Breast epithelium (tissue), 4 donors: ENCODE measurements around the gene HMCN1. TPM values are rescaled to one million over a fixed set of nuclear protein-coding genes. Genes with fewer than 3 reads are reported as not detected.
"Not testable (repeated sequence)": the region's sequence is repeated elsewhere in the genome, so short reads cannot be mapped to it uniquely, and the experiment has no call there.

ENCODE experiments used
- DNase-seq, 2 donors: peaks; one replicate each; pipeline ENCODE4 v3.0.0-alpha.2; 2019; ENCODE audit warnings: low spot score in 2 of 2
- H3K27ac ChIP-seq, 2 donors: fragments of 200-600 bp; sonication (generic) in 1 of 2; one replicate each; pipeline ENCODE4 v1.5.1; 2016 to 2019; ENCODE audit warnings: mild to moderate bottlenecking in 1 of 2
- H3K27me3 ChIP-seq, 2 donors: fragments of 200-600 bp; sonication (generic) in 1 of 2; one replicate each; pipeline versions ENCODE4 v1.5.1 to v1.6.0; 2017 to 2019; ENCODE audit warnings: control low read depth in 1 of 2, mild to moderate bottlenecking in 1 of 2
- H3K36me3 ChIP-seq: fragments of 200-600 bp; one replicate; pipeline ENCODE4 v1.5.1; 2019
- H3K4me1 ChIP-seq, 2 donors: fragments of 200-600 bp; sonication (generic); one replicate each; pipeline ENCODE4 v1.5.1; 2016 to 2019; ENCODE audit warnings: control low read depth in 1 of 2
- H3K4me3 ChIP-seq, 3 donors: fragments of 200-600 bp; sonication (generic); 1 replicate in 2 of 3; 2 replicates in 1 of 3; pipeline ENCODE4 v1.5.1; 2016 to 2019; ENCODE audit warnings: mild to moderate bottlenecking in 3 of 3, moderate library complexity in 2 of 3
- H3K9me3 ChIP-seq, 2 donors: fragments of 200-600 bp; sonication (generic) in 1 of 2; one replicate each; pipeline ENCODE4 v1.5.1; 2016 to 2019; ENCODE audit warnings: control low read depth in 1 of 2
- CTCF ChIP-seq, 3 donors: fragments of 450-650 bp; IDR thresholded peaks; one replicate each; pipeline ENCODE4 v1.5.1; 2016 to 2017; ENCODE audit warnings: antibody characterized with exemption in 3 of 3, mild to moderate bottlenecking in 3 of 3, moderate library complexity in 3 of 3
- POLR2A ChIP-seq: fragments of 450-650 bp; IDR thresholded peaks from one replicate; pipeline ENCODE4 v1.6.1; 2016; ENCODE audit warnings: antibody characterized with exemption, mild to moderate bottlenecking, moderate library complexity
- POLR2AphosphoS5 ChIP-seq, 3 donors: sonication (generic); formaldehyde crosslinking; IDR thresholded peaks; one replicate each; pipeline ENCODE4 v1.6.1; 2017; ENCODE audit warnings: antibody characterized with exemption in 3 of 3
- intact Hi-C: fragments of 100-400 bp; cut with DNase I; formaldehyde crosslinking; loops from one replicate; pipeline ENCODE4 v1.15.1; 2023; ENCODE audit warnings: low total_unique reads
- total RNA-seq, 3 donors: library from RNA; depleted of rRNA; stranded (reverse); fragments of >200 nt; gene quantifications; one replicate each; pipeline ENCODE4 v1.1.0, GENCODE V29; 2016

HMCN1 gene
- total RNA-seq, 3 donors from 2014 or later, result 7.8 to 18.4 (median 11.9) TPM

GRCh38 chr1:186152227-186152619 is 418.0 kb downstream of the HMCN1 start:
- Histone ChIP-seq H3K36me3 (no peaks in the 10 kb centered on the region), H3K4me3 (no peak overlapping the region), H3K9me3 (no peaks in the 10 kb centered on the region), H3K27me3 (no peaks in the 10 kb centered on the region), H3K4me1 (no peaks in the 10 kb centered on the region), H3K27ac (peak overlapping the region in 1 of 2 donors; percentile 8)
- DNase-seq, result no peak
- intact Hi-C loops, result no loop called here
- TF ChIP-seq CTCF (IDR thresholded peaks at IDR 0.05) (no peak), POLR2AphosphoS5 (IDR thresholded peaks at IDR 0.05) (no peak), POLR2A (no peak)

- Histone ChIP-seq H3K27me3 (no peaks in the 10 kb centered on the region), H3K27ac (peak overlapping the region in 1 of 2 donors; percentile 8)
Measured at GRCh38 chr1:186152620-186153239, 418.5 kb downstream of the HMCN1 start.

GRCh38 chr1:186154651-186155050 is 420.5 kb downstream of the HMCN1 start:
- Histone ChIP-seq H3K4me1 (no peaks in the 10 kb centered on the region), H3K27ac (no peak overlapping the region), H3K36me3 (no peaks in the 10 kb centered on the region), H3K27me3 (no peaks in the 10 kb centered on the region), H3K9me3 (no peaks in the 10 kb centered on the region), H3K4me3 (no peak overlapping the region)
- TF ChIP-seq CTCF (IDR thresholded peaks at IDR 0.05) (no peak), POLR2A (no peak), POLR2AphosphoS5 (IDR thresholded peaks at IDR 0.05) (no peak)
- no peak for DNase-seq
- intact Hi-C loops, result no loop called here

More at GRCh38 chr1:186152620-186153239, 418.5 kb downstream of the HMCN1 start:
- Histone ChIP-seq H3K9me3 (no peaks in the 10 kb centered on the region), H3K4me1 (no peaks in the 10 kb centered on the region), H3K36me3 (no peaks in the 10 kb centered on the region), H3K4me3 (no peak overlapping the region)
- peak in 1 of 2 donors; percentile 31 for DNase-seq
- TF ChIP-seq POLR2AphosphoS5 (IDR thresholded peaks at IDR 0.05) (no peak), POLR2A (no peak), CTCF (IDR thresholded peaks at IDR 0.05) (no peak)
- intact Hi-C loops, result no loop called here

GRCh38 chr1:186155594-186155993 is 421.4 kb downstream of the HMCN1 start:
- DNase-seq, result no peak
- H3K4me1 ChIP-seq, result no peaks in the 10 kb centered on the region
- TF ChIP-seq POLR2AphosphoS5 (IDR thresholded peaks at IDR 0.05) (no peak), POLR2A (no peak), CTCF (IDR thresholded peaks at IDR 0.05) (no peak)
- intact Hi-C loops, result no loop called here
- H3K36me3 ChIP-seq, result no peaks in the 10 kb centered on the region
- no peaks in the 10 kb centered on the region for H3K9me3 ChIP-seq
- H3K27ac ChIP-seq, result peak overlapping the region in 1 of 2 donors; percentile 12
- no peak overlapping the region for H3K4me3 ChIP-seq
- no peaks in the 10 kb centered on the region for H3K27me3 ChIP-seq

- H3K36me3 ChIP-seq, H3K4me1 ChIP-seq, H3K27ac ChIP-seq, DNase-seq, H3K9me3 ChIP-seq, H3K27me3 ChIP-seq, H3K4me3 ChIP-seq, intact Hi-C loops: not testable (repeated sequence)
Measured at GRCh38 chr1:186162895-186163294, 428.7 kb downstream of the HMCN1 start.
